ENCODE results near the gene ZXDC.

ZXDC gene

DNA sequence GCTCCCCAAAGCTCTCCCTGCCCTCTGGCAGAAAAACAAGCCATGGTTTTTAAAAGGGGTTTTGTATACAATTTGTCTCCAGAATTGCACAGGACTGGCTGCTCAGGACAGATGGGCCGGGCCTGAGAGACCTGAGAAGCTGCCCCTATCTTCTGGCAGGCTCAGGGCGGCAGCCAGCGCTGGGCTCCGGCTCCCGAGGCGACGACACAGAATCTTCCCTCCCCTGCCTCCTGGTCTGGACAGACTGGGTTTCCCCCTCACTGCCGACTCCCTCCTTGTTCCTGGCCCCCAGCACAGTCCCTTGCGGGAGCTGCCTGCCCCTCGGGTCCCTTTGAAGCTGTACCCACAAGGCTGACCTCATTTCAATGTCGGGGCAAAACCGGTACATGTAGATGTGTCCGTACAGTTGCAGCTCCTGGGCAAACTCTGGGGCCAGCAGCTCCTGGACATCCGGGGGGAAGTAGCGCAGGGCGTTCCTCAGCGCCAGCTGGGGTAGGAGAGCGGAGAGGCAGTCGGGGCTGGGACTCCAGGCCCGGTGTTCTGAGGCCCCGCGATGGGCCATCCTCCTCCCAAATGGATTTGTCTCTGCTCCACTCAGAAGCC is 34.7 kb upstream of the ZXDC start:
- no peak for DNase-seq (ENCODE audit: low read depth)
- no peak overlapping the region for H3K4me3 ChIP-seq (ENCODE audit: low read depth, low read length)
- TF ChIP-seq, protein P1, sequence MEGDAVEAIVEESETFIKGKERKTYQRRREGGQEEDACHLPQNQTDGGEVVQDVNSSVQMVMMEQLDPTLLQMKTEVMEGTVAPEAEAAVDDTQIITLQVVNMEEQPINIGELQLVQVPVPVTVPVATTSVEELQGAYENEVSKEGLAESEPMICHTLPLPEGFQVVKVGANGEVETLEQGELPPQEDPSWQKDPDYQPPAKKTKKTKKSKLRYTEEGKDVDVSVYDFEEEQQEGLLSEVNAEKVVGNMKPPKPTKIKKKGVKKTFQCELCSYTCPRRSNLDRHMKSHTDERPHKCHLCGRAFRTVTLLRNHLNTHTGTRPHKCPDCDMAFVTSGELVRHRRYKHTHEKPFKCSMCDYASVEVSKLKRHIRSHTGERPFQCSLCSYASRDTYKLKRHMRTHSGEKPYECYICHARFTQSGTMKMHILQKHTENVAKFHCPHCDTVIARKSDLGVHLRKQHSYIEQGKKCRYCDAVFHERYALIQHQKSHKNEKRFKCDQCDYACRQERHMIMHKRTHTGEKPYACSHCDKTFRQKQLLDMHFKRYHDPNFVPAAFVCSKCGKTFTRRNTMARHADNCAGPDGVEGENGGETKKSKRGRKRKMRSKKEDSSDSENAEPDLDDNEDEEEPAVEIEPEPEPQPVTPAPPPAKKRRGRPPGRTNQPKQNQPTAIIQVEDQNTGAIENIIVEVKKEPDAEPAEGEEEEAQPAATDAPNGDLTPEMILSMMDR (IDR thresholded peaks at IDR 0.05; ENCODE audit: control insufficient read depth, extremely low read depth, insufficient read depth) = no peak

DNA sequence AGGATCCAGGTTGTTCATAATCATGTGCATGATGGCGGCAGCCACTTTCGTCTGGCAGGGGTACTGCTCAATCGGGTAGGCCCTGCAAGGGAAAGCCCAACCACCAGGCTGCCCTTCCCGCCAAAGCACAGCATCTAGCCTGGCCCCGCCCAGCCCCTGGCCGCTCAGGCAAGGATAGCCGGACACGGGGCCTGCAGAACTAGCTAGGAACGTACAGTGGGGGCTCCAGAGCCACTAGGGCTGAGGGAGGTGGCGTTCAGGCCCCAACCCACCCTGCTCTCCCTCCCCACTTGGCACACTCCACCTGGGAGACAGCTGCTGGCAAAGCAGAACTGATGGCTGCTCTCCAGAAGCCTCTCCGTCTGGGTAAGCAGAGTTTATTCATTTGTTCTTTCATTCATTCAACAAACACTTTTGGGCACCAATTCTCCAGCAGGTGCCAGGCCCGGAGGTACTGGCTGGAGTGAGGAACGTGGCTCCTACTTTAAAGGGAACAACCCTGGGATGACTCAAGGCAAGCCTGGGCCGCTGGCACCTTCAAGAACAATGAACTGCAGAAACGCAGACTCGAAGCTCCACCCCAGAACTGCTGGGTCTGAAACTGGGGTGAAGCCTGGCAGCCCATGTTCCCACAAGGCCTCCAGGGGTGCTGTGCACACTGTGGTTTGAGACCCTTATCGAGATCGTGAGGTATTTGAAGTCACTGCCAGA is 34.1 kb upstream of the ZXDC start:
- no peak overlapping the region for H3K4me3 ChIP-seq (ENCODE audit: low read depth, low read length)
- no peak for DNase-seq (ENCODE audit: low read depth)
- TF ChIP-seq, protein P1 (IDR thresholded peaks at IDR 0.05; ENCODE audit: control insufficient read depth, extremely low read depth, insufficient read depth) = no peak

DNA sequence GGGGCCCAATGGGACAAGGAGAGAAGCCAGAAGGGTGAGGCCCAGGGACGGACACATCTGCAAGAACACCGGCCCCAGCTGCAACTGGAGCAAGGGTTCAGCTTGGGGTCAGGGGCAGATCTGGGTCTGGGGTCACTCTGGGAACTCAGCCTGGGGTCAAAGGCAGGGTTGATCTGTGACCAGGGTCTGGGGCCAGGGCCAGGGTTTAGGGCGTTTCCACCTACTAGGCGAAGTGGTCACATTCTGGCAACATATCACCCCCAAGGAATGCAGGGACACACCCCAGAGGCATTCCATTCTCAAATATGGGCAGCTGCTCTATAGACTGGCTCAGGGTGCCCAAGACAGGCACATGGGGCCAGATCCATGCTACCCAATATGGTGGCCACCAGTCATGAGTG is 32.9 kb upstream of the ZXDC start:
- no peak overlapping the region for H3K4me3 ChIP-seq (ENCODE audit: low read depth, low read length)
- DNase-seq (ENCODE audit: low read depth) = no peak

DNA sequence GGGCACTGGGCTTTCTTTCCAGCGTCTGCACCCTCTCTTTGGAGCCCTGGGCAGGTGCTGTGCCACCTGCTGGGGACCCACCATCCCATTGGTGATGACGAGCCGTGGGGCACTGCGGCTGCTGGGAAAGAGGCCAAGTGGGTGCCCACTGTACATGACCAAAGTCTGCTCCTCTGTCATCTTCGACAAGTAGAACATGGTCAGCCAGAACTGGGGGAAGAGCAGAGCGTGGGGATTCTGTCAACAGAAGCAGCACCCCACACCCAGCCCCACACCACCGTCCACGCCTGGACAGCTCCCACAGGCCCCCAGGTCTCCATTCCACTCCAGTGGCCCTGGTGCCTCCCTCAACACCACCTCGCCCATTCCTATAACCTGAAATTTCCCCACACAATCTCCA is 32.2 kb upstream of the ZXDC start:
- TF ChIP-seq, protein P1 (IDR thresholded peaks at IDR 0.05; ENCODE audit: control insufficient read depth, extremely low read depth, insufficient read depth) = no peak
- no peak overlapping the region for H3K4me3 ChIP-seq (ENCODE audit: low read depth, low read length)
- DNase-seq (ENCODE audit: low read depth) = no peak

More for the DNA sequence above, 32.9 kb upstream of the ZXDC start:
- TF ChIP-seq, protein P1 (IDR thresholded peaks at IDR 0.05; ENCODE audit: control insufficient read depth, extremely low read depth, insufficient read depth) = no peak

DNA sequence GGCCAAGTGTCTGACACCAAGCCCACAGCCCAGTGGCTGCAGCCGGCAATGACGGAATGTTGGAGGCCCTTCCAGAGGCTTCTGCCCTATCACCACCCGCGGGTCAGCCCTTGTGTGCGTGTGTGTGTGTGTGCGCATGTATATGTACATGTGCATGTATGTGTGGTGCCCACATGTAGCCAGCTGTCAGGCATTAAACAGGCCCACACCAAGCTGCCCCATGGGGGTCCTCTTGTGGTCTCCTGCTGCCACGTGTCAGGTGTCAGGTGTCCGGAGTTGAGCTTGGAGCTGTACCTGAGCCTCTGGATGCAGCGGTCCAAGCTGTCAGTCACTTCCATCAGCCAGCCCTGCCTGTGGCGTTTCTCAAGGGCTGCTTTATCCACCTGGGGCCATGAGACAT is 28.0 kb upstream of the ZXDC start:
- no peak for DNase-seq (ENCODE audit: low read depth)
- H3K4me3 ChIP-seq (ENCODE audit: low read depth, low read length) = no peak overlapping the region
- TF ChIP-seq, protein P1 (IDR thresholded peaks at IDR 0.05; ENCODE audit: control insufficient read depth, extremely low read depth, insufficient read depth) = no peak

DNA sequence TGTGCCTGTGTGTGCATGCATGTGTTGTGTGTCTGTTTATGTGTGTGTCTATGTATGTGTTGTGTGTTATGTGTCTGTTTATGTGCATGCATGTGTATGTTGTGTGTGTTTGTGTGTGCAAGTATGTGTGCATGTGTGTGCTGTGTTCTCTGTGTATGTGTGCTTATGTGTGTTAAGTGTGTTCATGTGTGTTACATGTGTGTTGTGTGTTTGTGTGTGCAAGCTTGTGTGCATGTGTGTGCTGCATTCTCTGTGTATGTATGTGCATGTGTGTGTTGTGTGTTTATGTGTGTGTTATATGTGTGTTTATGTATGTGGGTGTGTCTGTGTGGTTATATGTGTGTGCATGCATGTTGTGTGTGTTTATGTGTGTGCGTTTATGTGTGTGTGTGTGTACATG is 27.0 kb upstream of the ZXDC start:
- no peak for DNase-seq (ENCODE audit: low read depth)
- H3K4me3 ChIP-seq (ENCODE audit: low read depth, low read length) = no peak overlapping the region
- TF ChIP-seq, protein P1 (IDR thresholded peaks at IDR 0.05; ENCODE audit: control insufficient read depth, extremely low read depth, insufficient read depth) = no peak

DNA sequence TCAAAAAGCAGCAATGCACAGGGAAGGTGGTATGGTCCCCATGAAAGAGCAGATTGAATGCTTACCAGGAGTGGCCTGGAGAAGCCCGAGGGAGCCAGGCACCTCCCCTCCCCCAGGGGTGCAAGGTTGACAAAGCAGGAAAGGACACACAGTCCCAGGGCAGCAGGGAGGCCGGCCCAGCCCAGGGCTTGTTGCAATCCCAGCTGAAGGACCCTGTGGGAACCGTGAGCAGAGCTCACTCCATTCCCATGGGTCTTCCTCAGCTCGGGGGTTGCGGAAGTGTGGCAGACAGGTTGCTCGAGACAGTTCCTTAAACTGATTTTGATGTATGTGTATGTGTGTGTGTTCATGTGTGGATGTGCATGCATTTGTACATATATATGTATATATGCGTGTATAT is 26.0 kb upstream of the ZXDC start:
- TF ChIP-seq, protein P1 (IDR thresholded peaks at IDR 0.05; ENCODE audit: control insufficient read depth, extremely low read depth, insufficient read depth) = no peak
- DNase-seq (ENCODE audit: low read depth) = no peak
- H3K4me3 ChIP-seq (ENCODE audit: low read depth, low read length) = no peak overlapping the region

Data from LNCaP clone FGC (cell line).